ENCODE measurements around the gene ZNF568. TPM values are rescaled to one million over a fixed set of nuclear protein-coding genes. Genes with fewer than 3 reads are reported as not detected.

Gene ZNF568
- 6.9 and 7.4 TPM in 2 replicates for total RNA-seq (2014; rRNA removed; shearing (Covaris generic))
- 2.0 and 2.6 TPM in 2 replicates for polyA plus RNA-seq (2014; cell fraction: nucleus; rRNA removed)

GRCh38 chr19:36915992-36916830 lies at the start of gene ZNF568, which contains the start of gene ZNF829:
TSS of gene ZNF568 (plus strand) at chr19:36916332. CDS start at chr19:36922771, 6,439 bp downstream.
TSS of gene ZNF829 (minus strand) at chr19:36916291. CDS start at chr19:36915167, 1,124 bp downstream.
- DNase-seq (ENCODE audit: extremely low read depth, low read depth), result peak; percentile 58

- no peak for DNase-seq (ENCODE audit: extremely low read depth, low read depth)
Observed at GRCh38 chr19:36876993-36877938, 38.9 kb upstream of the ZNF568 start.

DNA sequence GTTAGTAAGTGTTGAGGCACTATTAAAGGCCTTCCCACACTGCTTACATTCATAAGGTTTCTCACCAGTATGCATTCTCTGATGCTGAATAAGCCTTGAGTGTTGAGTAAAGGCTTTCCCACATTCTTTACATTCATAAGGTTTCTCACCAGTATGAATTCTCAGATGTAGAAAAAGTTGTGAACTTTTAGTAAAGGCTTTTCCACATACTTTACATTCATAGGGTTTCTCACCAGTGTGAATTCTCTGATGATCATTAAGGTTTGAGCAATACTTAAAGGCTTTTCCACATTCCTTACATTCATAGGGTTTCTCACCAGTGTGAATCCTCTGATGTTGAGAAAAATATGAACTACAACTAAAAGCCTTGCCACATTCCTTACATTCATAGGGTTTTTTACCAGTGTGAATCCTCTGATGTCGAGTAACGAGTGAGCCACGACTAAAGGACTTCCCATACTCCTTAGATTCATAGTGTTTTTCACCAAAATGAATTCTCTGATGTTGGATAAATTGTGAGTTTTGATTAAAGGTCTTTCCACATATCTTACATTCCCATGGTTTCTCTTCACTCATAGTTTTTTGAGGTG lies 24.3 kb upstream of the ZNF568 start:
- DNase-seq (ENCODE audit: extremely low read depth, low read depth), result no peak

- no peak for DNase-seq (ENCODE audit: extremely low read depth, low read depth)
Observed at GRCh38 chr19:36894849-36895383, 21.2 kb upstream of the ZNF568 start.

DNA sequence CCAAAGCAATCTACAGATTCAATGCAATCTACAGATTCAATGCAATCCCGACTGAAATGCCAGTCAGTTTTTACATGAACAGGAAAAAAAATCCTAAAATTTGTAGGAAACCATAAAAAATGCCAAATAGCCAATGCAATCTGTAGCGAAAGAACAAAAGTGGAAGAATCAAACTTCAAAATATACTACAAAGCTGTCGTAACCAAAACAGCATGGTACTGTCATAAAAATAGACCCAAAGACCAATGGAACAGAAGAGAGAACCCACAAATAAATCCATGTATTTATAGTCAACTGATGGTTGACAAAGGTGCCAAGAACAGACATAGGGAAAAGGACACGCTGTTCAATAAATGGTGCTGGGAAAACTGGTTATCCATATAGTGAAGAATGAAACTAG lies 17.7 kb upstream of the ZNF568 start:
- no peak for DNase-seq (ENCODE audit: extremely low read depth, low read depth)

DNA sequence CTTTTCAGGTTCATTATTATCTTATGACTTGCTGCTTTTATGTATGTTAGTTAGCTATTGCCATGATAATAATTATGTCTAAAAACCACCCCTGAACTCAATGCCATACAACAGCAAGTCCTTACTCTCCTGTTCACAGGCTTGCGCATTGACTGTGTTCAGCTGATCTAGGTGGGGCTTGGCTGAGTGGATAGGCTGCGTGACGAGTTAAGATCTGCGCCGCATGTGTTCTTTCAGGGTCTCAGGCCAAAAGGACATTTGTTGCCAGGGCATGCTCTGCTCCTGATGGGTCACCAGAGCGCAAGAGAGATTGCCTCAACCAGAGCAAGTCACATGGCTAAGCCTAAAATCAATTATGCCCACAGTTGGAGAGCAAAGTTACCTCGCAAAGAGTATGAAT lies 859 bp downstream of the ZNF568 start:
- DNase-seq (ENCODE audit: extremely low read depth, low read depth), result peak; percentile 2

DNA sequence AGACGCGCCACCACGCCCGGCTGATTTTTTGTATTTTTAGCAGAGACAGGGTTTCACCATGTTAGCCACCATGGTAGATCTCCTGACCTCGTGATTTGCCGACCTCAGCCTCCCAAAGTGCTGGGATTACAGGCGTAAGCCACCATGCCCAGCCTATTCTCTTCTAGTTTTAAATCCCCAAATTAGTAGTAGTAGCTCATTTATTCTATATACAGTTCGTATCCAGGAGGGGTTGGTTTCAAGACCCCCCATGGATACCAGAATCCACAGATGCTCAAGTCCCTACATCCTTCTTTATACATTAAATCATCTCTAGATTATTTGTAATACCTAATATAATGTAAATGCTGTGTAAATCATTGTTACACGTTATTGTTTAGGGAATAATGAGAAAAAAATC lies 2.0 kb downstream of the ZNF568 start:
- no peak for DNase-seq (ENCODE audit: extremely low read depth, low read depth)

DNA sequence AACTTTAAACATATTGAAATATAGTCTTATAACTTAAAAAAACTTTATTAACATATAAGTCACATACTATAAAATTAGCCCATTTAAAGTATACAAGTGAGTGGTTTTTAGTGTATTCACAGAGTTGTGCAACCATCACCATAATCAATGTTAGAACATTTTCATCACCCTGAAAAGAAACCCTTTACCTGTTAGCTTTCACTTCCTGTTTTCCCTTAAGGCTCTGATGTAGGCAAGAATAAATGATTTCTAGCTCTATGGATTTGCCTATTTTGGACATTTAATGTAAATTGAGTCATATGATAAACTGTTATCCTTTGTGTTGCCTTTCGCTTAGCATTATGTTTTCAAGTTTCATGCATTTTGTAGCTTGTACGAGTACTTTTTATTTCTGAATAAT lies 15.6 kb downstream of the ZNF568 start:
- DNase-seq (ENCODE audit: extremely low read depth, low read depth), result no peak

- DNase-seq (ENCODE audit: extremely low read depth, low read depth), result no peak
Observed at GRCh38 chr19:36939153-36939552, 23.0 kb downstream of the ZNF568 start.

DNA sequence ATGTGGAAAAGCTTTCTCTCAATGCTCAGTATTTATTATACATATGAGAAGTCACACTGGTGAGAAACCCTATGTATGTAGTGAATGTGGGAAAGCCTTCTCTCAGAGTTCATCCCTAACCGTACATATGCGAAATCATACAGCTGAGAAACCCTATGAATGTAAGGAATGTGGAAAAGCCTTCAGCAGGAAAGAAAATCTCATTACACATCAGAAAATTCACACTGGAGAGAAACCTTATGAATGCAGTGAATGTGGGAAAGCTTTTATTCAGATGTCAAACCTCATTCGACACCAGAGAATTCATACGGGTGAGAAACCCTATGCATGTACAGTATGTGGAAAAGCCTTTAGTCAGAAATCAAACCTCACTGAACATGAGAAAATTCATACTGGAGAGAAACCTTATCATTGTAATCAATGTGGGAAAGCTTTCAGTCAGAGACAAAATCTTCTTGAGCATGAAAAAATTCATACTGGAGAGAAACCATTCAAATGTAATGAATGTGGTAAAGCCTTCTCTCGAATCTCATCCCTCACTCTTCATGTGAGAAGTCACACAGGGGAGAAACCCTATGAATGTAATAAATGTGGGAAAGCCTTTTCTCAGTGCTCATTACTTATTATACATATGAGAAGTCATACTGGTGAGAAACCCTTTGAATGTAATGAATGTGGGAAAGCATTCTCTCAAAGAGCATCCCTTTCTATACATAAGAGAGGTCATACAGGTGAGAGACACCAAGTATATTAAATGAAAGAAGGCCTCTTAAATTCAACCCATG lies 34.4 kb downstream of the ZNF568 start:
- no peak for DNase-seq (ENCODE audit: extremely low read depth, low read depth)

- DNase-seq (ENCODE audit: extremely low read depth, low read depth), result no peak
Observed at GRCh38 chr19:36962346-36962745, 46.2 kb downstream of the ZNF568 start.

GRCh38 chr19:36963280-36963679 lies 47.1 kb downstream of the ZNF568 start:
- no peak for DNase-seq (ENCODE audit: extremely low read depth, low read depth)

DNA sequence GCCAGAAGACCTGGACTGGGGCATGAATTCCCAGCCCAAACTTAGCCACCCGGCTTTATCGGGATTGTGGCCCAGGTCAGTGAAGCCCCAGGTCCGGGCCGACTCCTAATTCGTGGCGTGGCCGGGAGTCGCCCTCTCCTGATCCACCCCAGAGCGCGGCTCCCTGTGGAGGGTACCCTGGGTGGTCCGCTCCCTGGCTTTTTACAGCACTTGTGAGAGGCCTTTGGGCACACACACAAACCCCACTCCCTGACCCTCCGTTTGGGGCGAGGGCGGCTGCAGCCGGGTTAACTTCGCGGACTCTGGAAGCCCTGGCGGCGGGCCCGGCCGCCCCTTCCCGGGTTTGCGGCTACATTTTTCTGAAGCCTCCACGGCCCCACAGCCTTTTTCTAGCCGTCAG lies 56.4 kb downstream of the ZNF568 start:
- no peak for DNase-seq (ENCODE audit: extremely low read depth, low read depth)

- DNase-seq (ENCODE audit: extremely low read depth, low read depth), result peak; percentile 58
Observed at GRCh38 chr19:36973021-36973843, 57.1 kb downstream of the ZNF568 start.

GRCh38 chr19:36973844-36974195 lies 57.7 kb downstream of the ZNF568 start:
- DNase-seq (ENCODE audit: extremely low read depth, low read depth), result no peak

GRCh38 chr19:36986131-36986530 lies 70.0 kb downstream of the ZNF568 start:
- DNase-seq (ENCODE audit: extremely low read depth, low read depth), result no peak

DNA sequence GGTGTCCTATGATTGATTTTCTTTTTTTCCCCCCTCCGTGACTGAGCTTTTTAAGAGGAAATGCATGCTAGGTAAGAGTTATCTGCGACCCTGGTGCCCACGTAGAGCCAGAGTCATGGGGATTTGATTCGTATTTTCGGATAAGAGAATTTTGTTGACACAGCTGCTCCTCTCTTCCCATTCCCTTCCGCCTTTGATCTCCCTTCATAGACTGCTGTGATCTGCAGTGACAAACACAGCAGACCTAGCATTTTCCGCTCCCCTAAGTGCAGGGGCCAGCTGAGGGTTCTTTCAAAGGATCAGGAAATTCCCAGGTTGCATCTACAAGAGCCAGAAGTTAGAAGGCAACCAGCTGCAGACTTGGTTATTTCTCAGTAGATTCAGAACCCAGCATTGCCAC lies 70.5 kb downstream of the ZNF568 start:
- DNase-seq (ENCODE audit: extremely low read depth, low read depth), result no peak

DNA sequence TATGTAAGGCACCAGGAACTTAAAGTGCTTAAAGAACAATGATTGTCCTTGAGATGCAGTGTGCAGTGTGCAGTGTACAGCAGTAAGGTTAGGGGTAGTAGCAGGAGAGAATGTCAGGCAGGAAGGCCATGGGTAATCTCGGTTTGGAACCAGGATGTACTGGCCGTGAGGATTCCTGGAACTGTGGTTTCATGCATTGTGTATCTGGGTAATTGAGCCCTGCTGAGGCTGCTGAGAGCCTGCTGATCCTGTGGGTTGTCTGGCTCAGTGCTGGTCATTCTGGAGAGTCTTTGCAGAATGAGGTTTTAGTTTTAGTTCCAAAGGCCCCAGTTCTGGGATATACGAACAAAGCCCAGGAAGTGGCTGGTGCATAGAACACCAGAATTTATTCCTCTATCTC lies 71.0 kb downstream of the ZNF568 start:
- DNase-seq (ENCODE audit: extremely low read depth, low read depth), result no peak

Measured in NCI-H460 (cell line).